Uterus (tissue), 4 donors: ENCODE measurements around the gene TMEM54. TPM values are rescaled to one million over a fixed set of nuclear protein-coding genes. Genes with fewer than 3 reads are reported as not detected.

Experiments
- DNase-seq, 2 donors: peaks; one replicate each; pipeline ENCODE4 v3.0.0-alpha.2; 2019 to 2020
- H3K27ac ChIP-seq, 2 donors: fragments of 200-600 bp; sonication (generic); 1 replicate in 1 of 2; 2 replicates in 1 of 2; pipeline ENCODE4 v1.5.1; 2016 to 2018
- H3K27me3 ChIP-seq, 2 donors: fragments of 200-600 bp; sonication (generic); one replicate each; pipeline ENCODE4 v1.5.1; 2018 to 2019; ENCODE audit warnings: control low read depth in 1 of 2
- H3K36me3 ChIP-seq, 2 donors: fragments of 200-600 bp; sonication (generic); one replicate each; pipeline ENCODE4 v1.5.1; 2019; ENCODE audit warnings: control low read depth in 1 of 2
- H3K4me1 ChIP-seq, 2 donors: fragments of 200-600 bp; sonication (generic); one replicate each; pipeline ENCODE4 v1.5.1; 2018 to 2019; ENCODE audit warnings: control low read depth in 1 of 2
- H3K4me3 ChIP-seq, 2 donors: fragments of 200-600 bp; sonication (generic); 1 replicate in 1 of 2; 2 replicates in 1 of 2; pipeline ENCODE4 v1.5.1; 2018 to 2019; ENCODE audit warnings: mild to moderate bottlenecking in 1 of 2
- H3K9me3 ChIP-seq, 2 donors: fragments of 200-600 bp; sonication (generic); one replicate each; pipeline ENCODE4 v1.5.1; 2019; ENCODE audit warnings: control low read depth in 1 of 2
- CTCF ChIP-seq, 4 experiments: fragments of 200-600 bp in 2 of 4; fragments of 450-650 bp in 2 of 4; sonication (generic) in 2 of 4; IDR thresholded peaks; one replicate each; pipeline ENCODE4 v1.5.1; 2016 to 2019; ENCODE audit warnings: antibody characterized with exemption in 4 of 4, mild to moderate bottlenecking in 2 of 4, moderate library complexity in 1 of 4
- POLR2A ChIP-seq, 2 donors: fragments of 450-650 bp; IDR thresholded peaks; one replicate each; pipeline ENCODE4 v1.6.1; 2016; ENCODE audit warnings: antibody characterized with exemption in 2 of 2, mild to moderate bottlenecking in 1 of 2, moderate library complexity in 1 of 2
- intact Hi-C: fragments of 100-400 bp; cut with DNase I; formaldehyde crosslinking; loops from one replicate; pipeline ENCODE4 v1.15.1; 2023; ENCODE audit warnings: low total_unique reads
- total RNA-seq, 4 donors: library from RNA; depleted of rRNA in 3 of 4; stranded (reverse); fragments of >200 nt in 3 of 4; gene quantifications; one replicate each; pipeline versions ENCODE4 v1.1.0 to v1.2.4, GENCODE V29; 2014 to 2023
- donor health status: DM: yes; HTN: yes; CAD: no.

The TMEM54 gene
- total RNA-seq, 4 donors from 2014 or later, result 18.4 to 57.4 (median 34.8) TPM

- Histone ChIP-seq H3K27me3 (no peaks in the 10 kb centered on the region), H3K4me3 (no peak overlapping the region), H3K9me3 (no peaks in the 10 kb centered on the region), H3K36me3 (no peaks in the 10 kb centered on the region), H3K4me1 (peaks cover 0 to 6% of the 10 kb centered on the region in 2 donors), H3K27ac (peak overlapping the region in 1 of 2 donors; percentile 82)
- intact Hi-C loops, result no loop called here
- DNase-seq, result no peak
- TF ChIP-seq CTCF (IDR thresholded peaks at IDR 0.05) (no peak), POLR2A (IDR thresholded peaks at IDR 0.05) (no peak)
Measured at GRCh38 chr1:32899586-32900296, 1.4 kb downstream of the TMEM54 start.

- H3K9me3 ChIP-seq, result no peaks in the 10 kb centered on the region
- intact Hi-C loops, result no loop called here
- no peak overlapping the region for H3K4me3 ChIP-seq
- peaks cover 0 to 6% of the 10 kb centered on the region in 2 donors for H3K4me1 ChIP-seq
- no peaks in the 10 kb centered on the region for H3K36me3 ChIP-seq
- H3K27me3 ChIP-seq, result no peaks in the 10 kb centered on the region
- no peak overlapping the region for H3K27ac ChIP-seq
- DNase-seq, result no peak
- TF ChIP-seq CTCF (IDR thresholded peaks at IDR 0.05) (no peak), POLR2A (IDR thresholded peaks at IDR 0.05) (no peak)
Measured at GRCh38 chr1:32898958-32899357, 2.2 kb downstream of the TMEM54 start.

GRCh38 chr1:32898056-32898455 lies 3.1 kb downstream of the TMEM54 start:
- Histone ChIP-seq H3K27me3 (no peaks in the 10 kb centered on the region), H3K27ac (no peak overlapping the region), H3K9me3 (no peaks in the 10 kb centered on the region), H3K36me3 (no peaks in the 10 kb centered on the region), H3K4me3 (no peak overlapping the region), H3K4me1 (peaks cover 0 to 12% of the 10 kb centered on the region in 2 donors)
- intact Hi-C loops, result no loop called here
- TF ChIP-seq CTCF (IDR thresholded peaks at IDR 0.05) (no peak), POLR2A (IDR thresholded peaks at IDR 0.05) (no peak)
- DNase-seq, result no peak

GRCh38 chr1:32897082-32898049 lies 3.8 kb downstream of the TMEM54 start:
- no peak overlapping the region for H3K27ac ChIP-seq
- no peaks in the 10 kb centered on the region for H3K9me3 ChIP-seq
- intact Hi-C loops, result no loop called here
- no peaks in the 10 kb centered on the region for H3K27me3 ChIP-seq
- DNase-seq, result no peak
- H3K36me3 ChIP-seq, result no peaks in the 10 kb centered on the region
- peaks cover 0 to 16% of the 10 kb centered on the region in 2 donors for H3K4me1 ChIP-seq
- TF ChIP-seq POLR2A (IDR thresholded peaks at IDR 0.05), result no peak
- no peak for TF ChIP-seq CTCF (IDR thresholded peaks at IDR 0.05)
- H3K4me3 ChIP-seq, result no peak overlapping the region

GRCh38 chr1:32896451-32896850 lies 4.7 kb downstream of the TMEM54 start:
- Histone ChIP-seq H3K4me3 (no peak overlapping the region), H3K4me1 (peaks cover 0 to 16% of the 10 kb centered on the region in 2 donors), H3K36me3 (no peaks in the 10 kb centered on the region), H3K27ac (no peak overlapping the region), H3K27me3 (no peaks in the 10 kb centered on the region), H3K9me3 (no peaks in the 10 kb centered on the region)
- intact Hi-C loops, result no loop called here
- no peak for DNase-seq
- TF ChIP-seq CTCF (IDR thresholded peaks at IDR 0.05) (no peak), POLR2A (IDR thresholded peaks at IDR 0.05) (no peak)
